ENCODE data around the gene ZBTB20. TPM values are rescaled to one million over a fixed set of nuclear protein-coding genes. Genes with fewer than 3 reads are reported as not detected.
A peak's percentile ranks its signal among the peaks of the same experiment; 100 is the strongest.

Gene ZBTB20
- total and polyA plus RNA-seq, 12 donors, result 0.57 to 105 (median 86.8) TPM

DNA sequence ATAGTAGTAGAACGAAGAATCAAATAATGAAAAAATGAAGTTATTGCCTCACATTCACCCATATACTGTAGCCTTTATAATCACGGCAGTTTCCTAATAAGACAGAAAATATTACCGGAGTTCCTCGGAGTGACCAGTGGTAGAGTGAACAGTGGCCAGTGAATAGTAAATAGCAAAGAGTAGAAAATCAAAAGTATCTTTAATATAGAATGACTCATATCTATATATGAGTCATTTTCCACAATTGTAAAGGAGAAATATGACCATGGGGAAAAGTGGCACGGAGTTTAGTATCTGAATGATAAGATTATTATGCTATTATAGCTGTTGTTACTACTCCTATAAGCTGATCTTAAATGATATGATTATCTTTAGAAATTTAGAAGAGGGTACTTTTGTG lies 38.5 kb downstream of the ZBTB20 start:
- 82 to 85% methylated on average over 5 of the region's 5 CpGs for WGBS, 2 donors
- Histone ChIP-seq H3K36me3 (peaks cover 0 to 27% (median 3%) of the 10 kb centered on the region in 9 donors), H3K27me3 (no peaks in the 10 kb centered on the region), H3K9me3 (peaks cover 0 to 14% (median 8%) of the 10 kb centered on the region in 11 donors), H3K4me3 (no peak overlapping the region), H3K27ac (no peak overlapping the region), H3K4me1 (peaks cover 0 to 14% (median 4%) of the 10 kb centered on the region in 9 donors)
- DNase-seq, result no peak
- ATAC-seq, result no peak
- intact Hi-C loops (cut with DNase I), result no loop called here
- TF ChIP-seq CTCF (IDR thresholded peaks at IDR 0.05), result no peak

DNA sequence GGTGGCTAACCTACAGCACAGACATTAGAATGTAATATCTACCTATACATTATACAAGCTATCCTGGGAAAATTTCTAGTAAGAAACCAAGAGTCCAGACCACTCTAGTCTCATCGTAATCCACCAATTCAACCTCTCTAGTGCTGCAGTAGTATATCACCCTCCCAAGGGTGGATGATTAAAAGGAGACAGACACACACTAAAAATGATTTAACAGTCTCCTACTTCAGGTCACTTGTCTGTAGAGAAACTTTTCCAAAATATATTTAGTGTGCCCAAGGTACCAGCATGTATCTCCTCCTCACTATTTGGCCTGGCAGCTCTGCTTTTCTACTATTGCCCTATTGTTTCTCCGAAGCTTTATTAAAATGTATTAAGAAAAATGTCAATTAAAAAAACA lies 45.0 kb downstream of the ZBTB20 start:
- Histone ChIP-seq H3K9me3 (peaks cover 0 to 12% (median 8%) of the 10 kb centered on the region in 11 donors), H3K27me3 (no peaks in the 10 kb centered on the region), H3K4me3 (no peak overlapping the region), H3K36me3 (peaks cover 0 to 10% (median 0%) of the 10 kb centered on the region in 9 donors), H3K4me1 (peaks cover 4 to 51% (median 25%) of the 10 kb centered on the region in 9 donors), H3K27ac (peak overlapping the region in 1 of 10 donors; percentile 75)
- TF ChIP-seq CTCF (IDR thresholded peaks at IDR 0.05), result no peak
- 85 to 90% methylated on average over 2 of the region's 2 CpGs for WGBS, 2 donors
- no peak for ATAC-seq
- DNase-seq, result no peak
- intact Hi-C loops (cut with DNase I), result loop anchor here in 3 of 10 donors (5.0 kb wide), 1 partner anchor 45 kb away; the partner anchor contains the start of gene ZBTB20 (in 3 of the 3)

- TF ChIP-seq CTCF (IDR thresholded peaks at IDR 0.05), result no peak
- Histone ChIP-seq H3K9me3 (peaks cover 0 to 12% (median 8%) of the 10 kb centered on the region in 11 donors), H3K27ac (peak overlapping the region in 8 of 10 donors; percentile 31 to 82 (median 74)), H3K4me1 (peaks cover 4 to 63% (median 31%) of the 10 kb centered on the region in 9 donors), H3K4me3 (peak overlapping the region; percentile 13 to 56 (median 48)), H3K36me3 (peaks cover 0 to 8% (median 0%) of the 10 kb centered on the region in 9 donors), H3K27me3 (no peaks in the 10 kb centered on the region)
- 60 to 62% methylated on average over 2 of the region's 2 CpGs for WGBS, 2 donors
- intact Hi-C loops (cut with DNase I), result loop anchor here in 3 of 10 donors (5.0 kb wide), 1 partner anchor 46 kb away; the partner anchor contains the start of gene ZBTB20 (in 3 of the 3)
- DNase-seq (no peak), ATAC-seq (peak in 1 of 8 donors; percentile 36)
These were observed 46.3 kb downstream of the ZBTB20 start for GRCh38 chr3:115100806-115101205.

DNA sequence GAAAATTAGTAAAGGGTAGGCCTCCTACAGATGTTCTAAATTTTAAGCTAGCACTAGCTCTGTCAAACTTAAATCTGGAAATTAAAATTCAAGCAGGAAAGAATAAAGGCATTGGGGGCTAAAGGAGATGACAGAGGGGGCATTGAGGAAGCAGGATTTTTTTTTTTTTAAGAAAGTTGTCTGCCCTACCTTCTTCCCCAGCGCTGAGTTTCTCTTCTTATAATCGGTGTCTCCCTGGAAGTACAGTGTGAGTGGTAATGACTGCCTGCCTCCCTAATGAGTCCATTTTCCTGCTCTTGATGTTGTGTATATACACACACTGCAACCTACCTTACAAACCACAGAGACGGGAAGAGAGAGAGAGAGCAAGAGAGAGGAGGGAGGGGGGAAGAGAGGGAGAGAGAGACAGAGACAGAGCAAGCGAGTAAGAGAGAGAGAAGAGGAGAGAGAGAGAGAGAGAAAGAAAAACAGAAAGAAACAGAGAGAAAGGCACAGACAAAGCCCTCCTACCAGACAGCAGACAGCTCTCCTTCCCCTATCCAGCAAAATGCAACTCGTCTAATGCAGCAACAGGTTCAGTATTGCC lies 47.0 kb downstream of the ZBTB20 start:
- peaks cover 0 to 12% (median 8%) of the 10 kb centered on the region in 11 donors for H3K9me3 ChIP-seq
- DNase-seq, result peak in 1 of 2 donors; percentile 41
- 2 to 4% methylated on average over 5 of the region's 5 CpGs for WGBS, 2 donors
- peak overlapping the region; percentile 13 to 56 (median 48) for H3K4me3 ChIP-seq
- peaks cover 4 to 66% (median 37%) of the 10 kb centered on the region in 9 donors for H3K4me1 ChIP-seq
- no peak for TF ChIP-seq CTCF (IDR thresholded peaks at IDR 0.05)
- no peaks in the 10 kb centered on the region for H3K27me3 ChIP-seq
- intact Hi-C loops (cut with DNase I), result loop anchor here in 7 of 10 donors (2.0 to 10.0 kb wide), 5 partner anchors 47 to 735 kb away; partner anchors contain the start of gene ZBTB20 (in 6 of the 7)
- peak overlapping the region; percentile 27 to 82 (median 73) for H3K27ac ChIP-seq
- peaks cover 0 to 8% (median 0%) of the 10 kb centered on the region in 9 donors for H3K36me3 ChIP-seq
- peak; percentile 75 to 93 (median 90) for ATAC-seq

Measured in heart right ventricle (tissue), 16 donors.